ENCODE measurements around the gene ACKR1. TPM values are rescaled to one million over a fixed set of nuclear protein-coding genes. Genes with fewer than 3 reads are reported as not detected.

ACKR1 gene, protein sequence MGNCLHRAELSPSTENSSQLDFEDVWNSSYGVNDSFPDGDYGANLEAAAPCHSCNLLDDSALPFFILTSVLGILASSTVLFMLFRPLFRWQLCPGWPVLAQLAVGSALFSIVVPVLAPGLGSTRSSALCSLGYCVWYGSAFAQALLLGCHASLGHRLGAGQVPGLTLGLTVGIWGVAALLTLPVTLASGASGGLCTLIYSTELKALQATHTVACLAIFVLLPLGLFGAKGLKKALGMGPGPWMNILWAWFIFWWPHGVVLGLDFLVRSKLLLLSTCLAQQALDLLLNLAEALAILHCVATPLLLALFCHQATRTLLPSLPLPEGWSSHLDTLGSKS
- 10 to 100 TPM in 1 of 4 donors, 1 to 10 TPM in 3; 2.7 to 17.9 (median 4.0) TPM for total RNA-seq
- 13.1 TPM for polyA plus RNA-seq
- long read RNA-seq, donor 1, partial matches to known transcripts: 0 of 2 reads
- long read RNA-seq, donor 1, other reads (novel, unspliced or antisense): 0 of 2 reads
- long read RNA-seq, donor 2, partial matches to known transcripts: 0 of 1 reads
- long read RNA-seq, donor 2, other reads (novel, unspliced or antisense): 0 of 1 reads
- long read RNA-seq, donor 3, transcript ACKR1-202 (2 exons, 2,008 nt): major isoform, 22 of 23 reads
- long read RNA-seq, donor 3, partial matches to known transcripts: 0 of 23 reads
- long read RNA-seq, donor 3, other reads (novel, unspliced or antisense): 0 of 23 reads
- long read RNA-seq, donor 4, partial matches to known transcripts: 0 of 3 reads
- long read RNA-seq, donor 4, other reads (novel, unspliced or antisense): 0 of 3 reads

DNA sequence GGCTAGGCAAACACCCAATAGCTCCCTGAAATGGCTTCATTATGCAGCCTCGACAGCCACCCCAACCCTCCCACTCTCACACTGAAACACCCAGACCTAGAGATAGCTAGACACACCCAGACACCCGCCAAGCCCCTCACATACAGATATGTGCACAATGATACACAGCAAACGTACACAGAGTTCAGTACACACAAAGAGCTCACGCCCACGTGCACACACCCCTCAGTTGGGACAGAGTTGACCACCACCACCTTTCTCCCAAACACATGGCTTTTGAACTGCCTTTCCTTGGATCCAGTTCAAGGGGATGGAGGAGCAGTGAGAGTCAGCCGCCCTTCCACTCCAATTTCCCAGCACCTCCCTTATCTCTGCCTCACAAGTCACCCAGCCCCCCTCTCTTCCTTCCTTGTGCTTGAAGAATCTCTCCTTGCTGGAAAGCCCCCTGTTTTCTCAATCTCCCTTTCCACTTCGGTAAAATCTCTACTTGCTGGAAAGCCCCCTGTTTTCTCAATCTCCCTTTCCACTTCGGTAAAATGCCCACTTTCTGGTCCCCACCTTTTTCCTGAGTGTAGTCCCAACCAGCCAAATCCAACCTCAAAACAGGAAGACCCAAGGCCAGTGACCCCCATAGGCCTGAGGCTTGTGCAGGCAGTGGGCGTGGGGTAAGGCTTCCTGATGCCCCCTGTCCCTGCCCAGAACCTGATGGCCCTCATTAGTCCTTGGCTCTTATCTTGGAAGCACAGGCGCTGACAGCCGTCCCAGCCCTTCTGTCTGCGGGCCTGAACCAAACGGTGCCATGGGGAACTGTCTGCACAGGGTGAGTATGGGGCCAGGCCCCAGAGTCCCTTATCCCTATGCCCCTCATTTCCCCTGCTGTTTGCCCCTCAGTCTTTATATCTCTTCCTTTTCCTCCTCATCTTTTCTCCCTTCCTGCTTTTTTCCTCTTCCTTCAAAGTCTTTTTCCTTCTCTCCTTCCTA, at the start of gene ACKR1:
TSS of gene ACKR1 (plus strand) at position 715 of the 981 bp plus-strand sequence. CDS start at position 800, 85 bp downstream.
- ATAC-seq (peak in 1 of 2 donors; percentile 41), DNase-seq (no peak)
- Histone ChIP-seq H3K4me3 (ENCODE audit: low read length) (no peak within 1 kb of the TSS), H3K9me3 (ENCODE audit: control insufficient read depth, low read length) (no peaks in the 10 kb centered on the region), H3K27ac (ENCODE audit: low read length) (no peak within 1 kb of the TSS), H3K27me3 (ENCODE audit: control insufficient read depth, insufficient read depth) (no peaks in the 10 kb centered on the region), H3K4me1 (ENCODE audit: control insufficient read depth, insufficient read depth, low read length) (no peaks in the 10 kb centered on the region)
- intact Hi-C loops (cut with DNase I): loop anchor here in 2 of 4 donors (5.0 kb wide), 2 partner anchors 42 to 47 kb away; no protein-coding TSS in a partner anchor
- WGBS: 23% methylated on average over 13 of the region's 13 CpGs

DNA sequence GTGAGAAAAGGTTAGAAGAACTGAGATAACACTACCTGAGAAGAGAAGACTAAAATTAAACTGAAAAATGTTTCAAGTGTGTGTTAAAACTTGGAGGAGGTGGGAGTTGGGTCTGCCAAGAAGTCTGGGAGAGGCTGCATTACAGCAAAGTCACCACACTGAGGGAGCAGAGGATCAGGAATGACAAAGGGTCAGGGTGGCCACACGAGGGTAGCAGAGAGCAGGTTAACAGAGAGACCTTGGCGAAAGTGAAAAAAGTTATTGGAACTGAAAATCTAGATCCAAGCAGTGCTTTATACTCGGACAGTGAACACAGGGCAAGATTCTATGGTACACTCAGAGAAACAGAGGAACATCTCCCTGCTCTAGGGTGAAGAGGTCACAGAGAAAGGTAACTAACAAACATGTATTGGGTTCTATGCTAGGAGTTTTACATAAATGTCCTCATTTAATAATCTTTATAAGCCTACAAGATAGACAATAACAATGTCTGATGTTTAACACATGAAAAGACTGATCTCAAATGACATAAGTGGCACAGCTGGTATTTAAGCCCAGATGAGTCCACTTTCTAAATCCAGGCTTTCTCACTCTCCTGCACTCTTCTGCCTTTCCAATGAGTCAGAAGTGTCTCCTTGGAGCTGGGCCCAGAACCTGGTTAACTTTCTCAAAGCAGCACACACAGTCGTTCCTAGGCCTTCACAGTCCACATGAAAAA, 43.5 kb upstream of the ACKR1 start:
- Histone ChIP-seq H3K27ac (ENCODE audit: low read length) (no peak overlapping the region), H3K9me3 (ENCODE audit: control insufficient read depth, low read length) (no peaks in the 10 kb centered on the region), H3K4me1 (ENCODE audit: control insufficient read depth, insufficient read depth, low read length) (peaks cover 2% of the 10 kb centered on the region), H3K27me3 (ENCODE audit: control insufficient read depth, insufficient read depth) (no peaks in the 10 kb centered on the region), H3K4me3 (ENCODE audit: low read length) (no peak overlapping the region)
- ATAC-seq: peak; percentile 96 to 97
- intact Hi-C loops (cut with DNase I): loop anchor here in 3 of 4 donors (5.0 kb wide), 3 partner anchors 36 to 51 kb away; partner anchors contain the start of gene ACKR1 (in 1 of the 3)
- 1% methylated on average over 4 of the region's 4 CpGs for WGBS
- peak; percentile 66 to 84 (median 79) for DNase-seq

DNA sequence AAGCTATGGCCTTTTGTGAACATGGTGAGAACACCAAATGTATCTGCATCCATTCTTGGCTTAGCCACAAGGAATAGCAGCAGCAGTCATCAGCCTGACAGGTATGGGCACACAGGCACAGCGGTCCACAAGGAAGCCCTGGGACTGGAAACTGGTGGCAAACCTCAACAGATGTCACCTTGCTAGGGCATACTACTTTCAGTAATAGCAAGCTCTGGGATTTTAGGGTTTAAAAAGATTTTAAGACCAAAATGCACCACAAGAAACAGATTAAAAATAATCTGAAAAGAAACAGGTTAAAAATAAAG, 43.0 kb upstream of the ACKR1 start:
- ATAC-seq (no peak), DNase-seq (no peak)
- Histone ChIP-seq H3K4me1 (ENCODE audit: control insufficient read depth, insufficient read depth, low read length) (peaks cover 2% of the 10 kb centered on the region), H3K27ac (ENCODE audit: low read length) (no peak overlapping the region), H3K4me3 (ENCODE audit: low read length) (no peak overlapping the region), H3K9me3 (ENCODE audit: control insufficient read depth, low read length) (no peaks in the 10 kb centered on the region), H3K27me3 (ENCODE audit: control insufficient read depth, insufficient read depth) (no peaks in the 10 kb centered on the region)
- 87% methylated on average over 1 of the region's 1 CpG for WGBS
- intact Hi-C loops (cut with DNase I): loop anchor here in 3 of 4 donors (5.0 kb wide), 3 partner anchors 36 to 51 kb away; partner anchors contain the start of gene ACKR1 (in 1 of the 3)

DNA sequence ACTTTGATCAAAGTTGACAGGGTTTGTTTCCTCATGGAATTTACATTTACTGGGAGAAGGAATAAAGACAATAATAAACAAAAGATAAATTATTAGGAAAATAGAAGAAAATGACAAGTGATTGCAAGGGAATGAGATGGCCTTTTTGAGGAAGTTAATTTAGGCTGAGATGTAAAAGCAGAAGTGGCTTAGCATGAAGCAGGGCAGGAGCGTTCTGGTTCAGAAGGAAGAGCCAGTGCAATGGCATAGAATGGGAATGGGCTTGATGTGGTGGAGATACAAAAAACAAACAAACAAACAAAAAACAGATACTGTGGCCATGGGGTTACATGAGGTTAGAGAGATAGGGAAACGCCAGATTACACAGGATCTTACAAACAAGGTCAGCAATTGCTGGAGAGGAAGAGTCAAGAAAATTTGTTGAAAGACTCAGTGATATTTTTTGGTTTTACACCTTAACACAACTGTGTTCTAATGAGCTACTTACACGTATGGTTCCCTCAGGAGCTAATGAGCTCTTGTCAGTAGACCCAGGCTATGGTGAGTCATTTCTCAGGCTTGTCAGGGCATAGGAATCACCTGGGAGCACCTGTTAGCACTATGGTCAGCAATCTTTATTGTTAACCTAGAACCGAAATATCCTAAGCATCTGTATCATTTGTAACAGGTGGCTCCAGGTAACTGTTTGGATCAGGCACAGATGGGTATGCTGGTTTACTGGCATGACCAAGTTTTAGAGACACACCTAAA, 42.0 kb upstream of the ACKR1 start:
- WGBS: 74% methylated on average over 4 of the region's 4 CpGs
- Histone ChIP-seq H3K27me3 (ENCODE audit: control insufficient read depth, insufficient read depth) (no peaks in the 10 kb centered on the region), H3K4me3 (ENCODE audit: low read length) (no peak overlapping the region), H3K27ac (ENCODE audit: low read length) (no peak overlapping the region), H3K4me1 (ENCODE audit: control insufficient read depth, insufficient read depth, low read length) (peaks cover 2% of the 10 kb centered on the region), H3K9me3 (ENCODE audit: control insufficient read depth, low read length) (no peaks in the 10 kb centered on the region)
- intact Hi-C loops (cut with DNase I): loop anchor here in 3 of 4 donors (5.0 kb wide), 3 partner anchors 35 to 50 kb away; partner anchors contain the start of gene ACKR1 (in 1 of the 3)
- ATAC-seq (no peak), DNase-seq (no peak)

DNA sequence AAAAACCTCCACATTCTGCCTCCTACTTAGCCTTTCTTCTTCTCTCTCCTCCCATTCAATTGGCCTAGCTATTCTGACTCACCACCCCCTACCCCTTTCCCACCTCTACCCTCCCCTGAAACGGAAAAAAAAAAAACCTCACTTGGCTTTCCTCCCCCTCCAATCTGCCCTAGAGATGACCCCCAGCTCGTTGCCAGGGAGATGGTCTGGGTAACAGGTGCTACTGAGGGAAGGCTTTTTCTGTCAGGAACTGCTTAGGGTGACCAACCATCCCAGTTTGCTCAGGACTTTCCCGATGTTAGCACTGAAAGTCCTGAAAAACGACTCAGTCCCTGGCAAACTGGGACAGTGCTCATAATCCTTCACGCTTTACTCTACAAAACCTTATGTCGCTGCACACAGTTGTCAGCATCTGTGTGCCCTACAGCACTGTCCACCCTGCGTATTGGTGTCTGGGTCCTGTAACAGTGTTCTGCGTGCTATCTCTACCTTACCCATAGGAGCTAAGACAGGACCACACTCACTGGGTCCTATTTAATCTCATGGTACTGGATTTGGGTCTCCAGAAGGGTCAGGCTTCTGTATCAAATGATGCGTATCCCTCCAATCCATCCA, 41.0 kb upstream of the ACKR1 start:
- H3K4me3 ChIP-seq (ENCODE audit: low read length): no peak overlapping the region
- peaks cover 2% of the 10 kb centered on the region for H3K4me1 ChIP-seq (ENCODE audit: control insufficient read depth, insufficient read depth, low read length)
- DNase-seq (no peak), ATAC-seq (no peak)
- intact Hi-C loops (cut with DNase I): loop anchor here in 3 of 4 donors (5.0 kb wide), 3 partner anchors 34 to 49 kb away; partner anchors contain the start of gene ACKR1 (in 1 of the 3)
- no peaks in the 10 kb centered on the region for H3K27me3 ChIP-seq (ENCODE audit: control insufficient read depth, insufficient read depth)
- H3K9me3 ChIP-seq (ENCODE audit: control insufficient read depth, low read length): no peaks in the 10 kb centered on the region
- no peak overlapping the region for H3K27ac ChIP-seq (ENCODE audit: low read length)
- 54% methylated on average over 9 of the region's 9 CpGs for WGBS

DNA sequence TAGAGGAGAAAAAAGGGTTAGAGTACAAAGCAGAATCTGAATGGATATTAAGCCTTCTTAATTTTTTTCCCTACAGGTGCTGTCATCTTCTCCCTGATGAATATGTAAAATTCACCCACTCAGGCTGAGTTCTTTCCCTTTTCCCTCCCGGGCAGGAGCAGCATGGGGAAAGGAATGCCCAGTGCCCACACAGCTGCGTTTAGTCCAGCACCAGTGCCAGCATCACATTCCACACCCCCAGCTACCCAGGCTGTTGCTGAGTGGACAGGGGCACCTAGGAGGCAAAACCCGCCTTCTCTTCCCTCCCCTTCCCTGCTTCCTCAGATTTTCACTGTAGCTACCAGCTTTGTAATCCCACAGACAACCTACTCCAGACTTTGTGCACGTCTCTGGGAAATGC, 36.6 kb upstream of the ACKR1 start:
- Histone ChIP-seq H3K4me3 (ENCODE audit: low read length) (no peak overlapping the region), H3K4me1 (ENCODE audit: control insufficient read depth, insufficient read depth, low read length) (no peaks in the 10 kb centered on the region), H3K27me3 (ENCODE audit: control insufficient read depth, insufficient read depth) (no peaks in the 10 kb centered on the region), H3K9me3 (ENCODE audit: control insufficient read depth, low read length) (no peaks in the 10 kb centered on the region), H3K27ac (ENCODE audit: low read length) (no peak overlapping the region)
- DNase-seq (no peak), ATAC-seq (no peak)
- intact Hi-C loops (cut with DNase I): no loop called here
- WGBS: 51% methylated on average over 4 of the region's 4 CpGs

DNA sequence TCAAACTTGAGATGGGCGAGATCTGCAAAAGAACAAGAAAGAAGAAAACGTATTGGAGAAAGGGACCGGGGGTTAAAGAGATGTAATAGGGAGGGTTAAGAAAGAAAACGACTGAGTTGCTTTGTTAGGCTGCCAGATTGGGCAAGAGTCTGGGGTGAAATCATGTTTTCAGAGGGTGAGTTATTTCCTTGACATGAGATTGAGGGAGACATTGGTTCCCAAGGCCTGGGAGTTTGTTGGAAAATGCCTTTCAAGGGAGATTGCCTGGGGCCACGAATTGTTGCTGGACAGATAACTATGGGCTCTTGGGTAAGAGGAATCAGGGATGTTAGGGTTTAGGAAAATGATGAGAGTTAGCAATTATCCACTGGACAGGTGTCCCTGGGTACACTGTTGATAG, 34.0 kb upstream of the ACKR1 start:
- no peaks in the 10 kb centered on the region for H3K27me3 ChIP-seq (ENCODE audit: control insufficient read depth, insufficient read depth)
- no peak overlapping the region for H3K27ac ChIP-seq (ENCODE audit: low read length)
- no peak overlapping the region for H3K4me3 ChIP-seq (ENCODE audit: low read length)

DNA sequence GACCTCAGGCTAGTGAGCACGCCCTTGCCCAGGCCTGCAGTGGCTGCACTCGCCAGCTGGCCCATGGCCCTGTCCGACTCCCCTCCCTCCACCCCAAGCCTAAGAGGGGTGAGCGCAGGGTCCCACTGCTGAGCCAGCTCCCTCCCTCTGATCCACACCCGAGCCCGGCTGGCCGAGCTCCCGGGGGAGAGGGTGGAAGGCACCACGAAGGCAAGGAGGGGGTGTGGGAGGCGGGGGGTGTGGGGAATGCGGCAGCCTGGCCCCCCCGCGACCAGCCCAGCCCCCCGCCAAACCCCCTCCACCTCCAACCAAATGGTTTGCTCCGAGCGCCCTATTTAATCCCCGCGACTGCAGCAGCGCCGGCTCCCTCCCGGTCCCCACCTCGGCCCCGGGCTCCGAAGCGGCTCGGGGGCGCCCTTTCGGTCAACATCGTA, 33.4 kb upstream of the ACKR1 start, which contains the start of gene CADM3:
TSS of gene CADM3 (plus strand) at position 362 of the 434 bp plus-strand sequence. CDS start 151 bp downstream, outside the sequence.
- no peaks in the 10 kb centered on the region for H3K27me3 ChIP-seq (ENCODE audit: control insufficient read depth, insufficient read depth)
- WGBS: 3% methylated on average over 29 of the region's 29 CpGs
- H3K4me1 ChIP-seq (ENCODE audit: control insufficient read depth, insufficient read depth, low read length): no peaks in the 10 kb centered on the region
- H3K9me3 ChIP-seq (ENCODE audit: control insufficient read depth, low read length): no peaks in the 10 kb centered on the region
- DNase-seq (peak; percentile 43 to 72 (median 63)), ATAC-seq (peak; percentile 62 to 65)
- no peak within 1 kb of the TSS for H3K27ac ChIP-seq (ENCODE audit: low read length)
- intact Hi-C loops (cut with DNase I): no loop called here
- H3K4me3 ChIP-seq (ENCODE audit: low read length): peak within 1 kb of the TSS; percentile 20

More for the DNA sequence above, 34.0 kb upstream of the ACKR1 start:
- DNase-seq (peak in 2 of 3 donors; percentile 10 to 16), ATAC-seq (no peak)
- intact Hi-C loops (cut with DNase I): no loop called here
- 63% methylated on average over 5 of the region's 5 CpGs for WGBS
- Histone ChIP-seq H3K4me1 (ENCODE audit: control insufficient read depth, insufficient read depth, low read length) (no peaks in the 10 kb centered on the region), H3K9me3 (ENCODE audit: control insufficient read depth, low read length) (no peaks in the 10 kb centered on the region)

All from right cardiac atrium (tissue), 5 donors.